ENCODE measurements around the gene GPX8. TPM values are rescaled to one million over a fixed set of nuclear protein-coding genes. Genes with fewer than 3 reads are reported as not detected.

GPX8 gene
- total and polyA plus RNA-seq, 9 of the 15 experiments (the other 6 are each of a cell fraction or from before 2014, with no cell fraction given) = 0.62 to 1.8 (median 1.2) TPM

DNA sequence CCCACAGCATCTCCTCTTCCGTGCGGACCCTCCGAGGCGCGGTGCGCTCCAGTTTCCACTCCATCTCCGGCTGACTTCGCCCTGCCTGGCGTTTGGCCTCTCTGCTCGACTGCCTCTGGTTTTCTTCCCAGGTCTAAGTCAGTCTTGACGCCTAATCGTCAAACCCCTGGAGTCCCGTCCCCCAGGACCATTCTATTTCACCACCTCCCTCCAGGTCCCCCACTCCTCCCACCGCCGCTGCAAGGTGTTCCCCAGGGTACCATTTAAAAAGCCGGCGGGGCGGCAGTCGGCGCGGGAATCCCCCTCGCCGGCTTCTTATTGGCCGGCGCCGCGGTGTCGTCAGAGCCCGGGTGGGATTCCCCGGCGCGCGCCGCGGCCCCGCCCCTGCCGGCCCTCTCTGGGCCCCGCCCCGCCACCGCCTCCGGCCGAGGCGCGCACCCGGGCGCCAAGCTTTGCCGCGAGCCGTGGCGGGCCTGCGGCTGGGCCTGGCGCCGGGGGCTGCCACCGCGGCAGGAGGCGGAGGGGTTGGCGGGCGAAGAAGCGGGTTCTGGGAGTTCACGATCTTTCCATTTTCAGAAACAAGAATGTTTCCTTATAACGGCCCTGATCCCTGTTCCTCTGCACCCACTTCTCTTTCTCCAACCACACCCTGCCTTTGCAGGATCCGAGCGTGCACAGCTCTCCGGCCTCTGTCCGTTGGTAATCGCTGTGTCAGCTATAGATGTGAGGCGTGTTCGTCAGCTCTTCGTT lies 13.1 kb downstream of the GPX8 start, which contains the start of gene CDC20B (continued):
- TF ChIP-seq RUNX1 (IDR thresholded peaks at IDR 0.05; ENCODE audit: low read depth) (no peak), HLTF (IDR thresholded peaks at IDR 0.05) (no peak), ZNF644 (tag; IDR thresholded peaks at IDR 0.05; ENCODE audit: low read depth) (no peak), FOXK1 (CRISPR knock-in tag; IDR thresholded peaks at IDR 0.05; ENCODE audit: borderline replicate concordance) (no peak), EP400 (IDR thresholded peaks at IDR 0.05) (no peak), RAD21 (CRISPR knock-in tag; conservative IDR thresholded peaks at IDR 0.05 in 1 of 2, IDR thresholded peaks at IDR 0.05 in 1 of 2) (no peak), RBFOX2 (IDR thresholded peaks at IDR 0.05; ENCODE audit: low read depth, low read length) (peak; percentile 59), MAFG (tag; conservative IDR thresholded peaks at IDR 0.05) (peak; percentile 86), CHD2 (IDR thresholded peaks at IDR 0.05; ENCODE audit: low read depth, low read length) (no peak), MEF2A (IDR thresholded peaks at IDR 0.05; ENCODE audit: control insufficient read depth, low read depth, low read length) (no peak), SPI1 (IDR thresholded peaks at IDR 0.05; ENCODE audit: borderline replicate concordance, low read depth, low read length) (peak; percentile 56; the same call in 1 of the 2 replicates), C11orf30 (IDR thresholded peaks at IDR 0.05; ENCODE audit: low read depth) (peak; percentile 93), ZNF551 (CRISPR knock-in tag; IDR thresholded peaks at IDR 0.05) (no peak), TAF7 (tag; IDR thresholded peaks at IDR 0.05) (no peak), ZNF146 (CRISPR knock-in tag; IDR thresholded peaks at IDR 0.05; ENCODE audit: unreplicated experiment) (no peak), SREBF1 (IDR thresholded peaks at IDR 0.05; ENCODE audit: borderline replicate concordance, low read depth, low read length) (no peak), ZNF75A (CRISPR knock-in tag; IDR thresholded peaks at IDR 0.05) (no peak), ZSCAN29 (IDR thresholded peaks at IDR 0.05) (no peak), SOX6 (IDR thresholded peaks at IDR 0.05) (peak; percentile 17; the same call in 1 of the 2 replicates)
- TF ChIP-seq, protein P1, sequence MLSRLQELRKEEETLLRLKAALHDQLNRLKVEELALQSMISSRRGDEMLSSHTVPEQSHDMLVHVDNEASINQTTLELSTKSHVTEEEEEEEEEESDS (CRISPR knock-in tag; IDR thresholded peaks at IDR 0.05) = no peak
- TF ChIP-seq, protein P2, sequence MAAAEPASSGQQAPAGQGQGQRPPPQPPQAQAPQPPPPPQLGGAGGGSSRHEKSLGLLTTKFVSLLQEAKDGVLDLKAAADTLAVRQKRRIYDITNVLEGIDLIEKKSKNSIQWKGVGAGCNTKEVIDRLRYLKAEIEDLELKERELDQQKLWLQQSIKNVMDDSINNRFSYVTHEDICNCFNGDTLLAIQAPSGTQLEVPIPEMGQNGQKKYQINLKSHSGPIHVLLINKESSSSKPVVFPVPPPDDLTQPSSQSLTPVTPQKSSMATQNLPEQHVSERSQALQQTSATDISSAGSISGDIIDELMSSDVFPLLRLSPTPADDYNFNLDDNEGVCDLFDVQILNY (CRISPR knock-in tag; IDR thresholded peaks at IDR 0.05) = no peak
- TF ChIP-seq, protein P3, sequence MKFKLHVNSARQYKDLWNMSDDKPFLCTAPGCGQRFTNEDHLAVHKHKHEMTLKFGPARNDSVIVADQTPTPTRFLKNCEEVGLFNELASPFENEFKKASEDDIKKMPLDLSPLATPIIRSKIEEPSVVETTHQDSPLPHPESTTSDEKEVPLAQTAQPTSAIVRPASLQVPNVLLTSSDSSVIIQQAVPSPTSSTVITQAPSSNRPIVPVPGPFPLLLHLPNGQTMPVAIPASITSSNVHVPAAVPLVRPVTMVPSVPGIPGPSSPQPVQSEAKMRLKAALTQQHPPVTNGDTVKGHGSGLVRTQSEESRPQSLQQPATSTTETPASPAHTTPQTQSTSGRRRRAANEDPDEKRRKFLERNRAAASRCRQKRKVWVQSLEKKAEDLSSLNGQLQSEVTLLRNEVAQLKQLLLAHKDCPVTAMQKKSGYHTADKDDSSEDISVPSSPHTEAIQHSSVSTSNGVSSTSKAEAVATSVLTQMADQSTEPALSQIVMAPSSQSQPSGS (CRISPR knock-in tag; IDR thresholded peaks at IDR 0.05) = no peak
- TF ChIP-seq, protein P4, sequence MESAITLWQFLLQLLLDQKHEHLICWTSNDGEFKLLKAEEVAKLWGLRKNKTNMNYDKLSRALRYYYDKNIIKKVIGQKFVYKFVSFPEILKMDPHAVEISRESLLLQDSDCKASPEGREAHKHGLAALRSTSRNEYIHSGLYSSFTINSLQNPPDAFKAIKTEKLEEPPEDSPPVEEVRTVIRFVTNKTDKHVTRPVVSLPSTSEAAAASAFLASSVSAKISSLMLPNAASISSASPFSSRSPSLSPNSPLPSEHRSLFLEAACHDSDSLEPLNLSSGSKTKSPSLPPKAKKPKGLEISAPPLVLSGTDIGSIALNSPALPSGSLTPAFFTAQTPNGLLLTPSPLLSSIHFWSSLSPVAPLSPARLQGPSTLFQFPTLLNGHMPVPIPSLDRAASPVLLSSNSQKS (CRISPR knock-in tag; IDR thresholded peaks at IDR 0.05) = no peak
- TF ChIP-seq, protein P5, sequence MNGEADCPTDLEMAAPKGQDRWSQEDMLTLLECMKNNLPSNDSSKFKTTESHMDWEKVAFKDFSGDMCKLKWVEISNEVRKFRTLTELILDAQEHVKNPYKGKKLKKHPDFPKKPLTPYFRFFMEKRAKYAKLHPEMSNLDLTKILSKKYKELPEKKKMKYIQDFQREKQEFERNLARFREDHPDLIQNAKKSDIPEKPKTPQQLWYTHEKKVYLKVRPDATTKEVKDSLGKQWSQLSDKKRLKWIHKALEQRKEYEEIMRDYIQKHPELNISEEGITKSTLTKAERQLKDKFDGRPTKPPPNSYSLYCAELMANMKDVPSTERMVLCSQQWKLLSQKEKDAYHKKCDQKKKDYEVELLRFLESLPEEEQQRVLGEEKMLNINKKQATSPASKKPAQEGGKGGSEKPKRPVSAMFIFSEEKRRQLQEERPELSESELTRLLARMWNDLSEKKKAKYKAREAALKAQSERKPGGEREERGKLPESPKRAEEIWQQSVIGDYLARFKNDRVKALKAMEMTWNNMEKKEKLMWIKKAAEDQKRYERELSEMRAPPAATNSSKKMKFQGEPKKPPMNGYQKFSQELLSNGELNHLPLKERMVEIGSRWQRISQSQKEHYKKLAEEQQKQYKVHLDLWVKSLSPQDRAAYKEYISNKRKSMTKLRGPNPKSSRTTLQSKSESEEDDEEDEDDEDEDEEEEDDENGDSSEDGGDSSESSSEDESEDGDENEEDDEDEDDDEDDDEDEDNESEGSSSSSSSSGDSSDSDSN (IDR thresholded peaks at IDR 0.05; ENCODE audit: borderline replicate concordance in 1 of 2, low read depth in 2 of 2, low read length in 2 of 2) = 0 out of 4 replicates have a peak, but pooled peaks of 1 of the 2 experiments have one; percentile 35
